ENCODE data around the gene NEK3. TPM values are rescaled to one million over a fixed set of nuclear protein-coding genes. Genes with fewer than 3 reads are reported as not detected.

NEK3 gene
- total RNA-seq, 4 donors from 2014 or later: 4.7 to 9.1 (median 6.4) TPM

GRCh38 chr13:52128714-52129700 is 30.4 kb downstream of the NEK3 start, which contains the start of gene NEK5:
NEK5 (minus strand) TSS chr13:52129073; CDS start chr13:52127482, 1,591 bp downstream.
- intact Hi-C loops (cut with DNase I; ENCODE audit: low total_unique reads): loop anchor here (2.0 to 10.0 kb wide), 2 partner anchors 128 to 1004 kb away; no protein-coding TSS in a partner anchor

GRCh38 chr13:52127783-52128702 is 31.4 kb downstream of the NEK3 start:
- peaks cover 6 to 21% of the 10 kb centered on the region in 2 donors for H3K4me1 ChIP-seq
- no peaks in the 10 kb centered on the region for H3K27me3 ChIP-seq
- peak overlapping the region; percentile 67 to 80 (median 74) for H3K4me3 ChIP-seq
- H3K36me3 ChIP-seq: peaks cover 0 to 8% of the 10 kb centered on the region in 2 donors
- ATAC-seq (peak; percentile 82), DNase-seq (peak in 1 of 2 donors; percentile 25)
- H3K9me3 ChIP-seq: no peaks in the 10 kb centered on the region
- in situ Hi-C loops (cut with MboI; ENCODE audit: low sequenced_read_pairs in 4 of 4) (loop anchor here (10.0 to 25.0 kb wide), 4 partner anchors 123 to 691 kb away; partner anchors contain the start of gene DHRS12 (in 1 of the 4)), intact Hi-C loops (cut with DNase I; ENCODE audit: low total_unique reads) (loop anchor here (1.0 to 10.0 kb wide), 5 partner anchors 127 to 1003 kb away; partner anchors contain the start of gene TMEM272)
- TF ChIP-seq POLR2A (IDR thresholded peaks at IDR 0.05): no peak
- TF ChIP-seq CTCF (IDR thresholded peaks at IDR 0.05 in 4 of 5, conservative IDR thresholded peaks at IDR 0.05 in 1 of 5): peak; percentile 66 to 87 (median 71)
- H3K27ac ChIP-seq: no peak overlapping the region

More at GRCh38 chr13:52128714-52129700, 30.4 kb downstream of the NEK3 start, which contains the start of gene NEK5:
- peak; percentile 81 to 87 for ATAC-seq
- Histone ChIP-seq H3K36me3 (peaks cover 0 to 8% of the 10 kb centered on the region in 2 donors), H3K27me3 (no peaks in the 10 kb centered on the region), H3K4me3 (peak within 1 kb of the TSS; percentile 67 to 80 (median 74)), H3K4me1 (peaks cover 6 to 21% of the 10 kb centered on the region in 2 donors), H3K9me3 (no peaks in the 10 kb centered on the region), H3K27ac (no peak within 1 kb of the TSS)
- peak; percentile 12 to 24 for DNase-seq
- in situ Hi-C loops (cut with MboI; ENCODE audit: low sequenced_read_pairs in 4 of 4): loop anchor here (10.0 to 25.0 kb wide), 4 partner anchors 124 to 692 kb away; partner anchors contain the start of gene DHRS12 (in 1 of the 4)
- TF ChIP-seq CTCF (IDR thresholded peaks at IDR 0.05 in 4 of 5, conservative IDR thresholded peaks at IDR 0.05 in 1 of 5): peak; percentile 62 to 77 (median 67)
- TF ChIP-seq POLR2A (IDR thresholded peaks at IDR 0.05): no peak

- Histone ChIP-seq H3K9me3 (no peaks in the 10 kb centered on the region), H3K4me1 (peaks cover 6 to 21% of the 10 kb centered on the region in 2 donors), H3K27me3 (no peaks in the 10 kb centered on the region), H3K27ac (no peak overlapping the region), H3K36me3 (peaks cover 0 to 8% of the 10 kb centered on the region in 2 donors), H3K4me3 (peak overlapping the region in 1 of 4 donors; percentile 80)
- intact Hi-C loops (cut with DNase I; ENCODE audit: low total_unique reads): loop anchor here (1.0 to 10.0 kb wide), 4 partner anchors 231 to 1003 kb away; partner anchors contain the start of gene TMEM272
- no peak for DNase-seq
- peak in 1 of 2 donors; percentile 24 for ATAC-seq
- TF ChIP-seq CTCF (IDR thresholded peaks at IDR 0.05 in 4 of 5, conservative IDR thresholded peaks at IDR 0.05 in 1 of 5): no peak
- no peak for TF ChIP-seq POLR2A (IDR thresholded peaks at IDR 0.05)
- in situ Hi-C loops (cut with MboI; ENCODE audit: low sequenced_read_pairs in 4 of 4): loop anchor here (10.0 to 25.0 kb wide), 4 partner anchors 123 to 690 kb away; partner anchors contain the start of gene DHRS12 (in 1 of the 4)
Observed at GRCh38 chr13:52127378-52127777, 32.0 kb downstream of the NEK3 start.

- H3K27ac ChIP-seq: no peak overlapping the region
- ATAC-seq (no peak), DNase-seq (no peak)
- no peaks in the 10 kb centered on the region for H3K27me3 ChIP-seq
- no peak for TF ChIP-seq POLR2A (IDR thresholded peaks at IDR 0.05)
- TF ChIP-seq CTCF (IDR thresholded peaks at IDR 0.05 in 4 of 5, conservative IDR thresholded peaks at IDR 0.05 in 1 of 5): no peak
- H3K36me3 ChIP-seq: no peaks in the 10 kb centered on the region
- H3K4me1 ChIP-seq: peaks cover 6 to 21% of the 10 kb centered on the region in 2 donors
- no peak overlapping the region for H3K4me3 ChIP-seq
- no peaks in the 10 kb centered on the region for H3K9me3 ChIP-seq
- in situ Hi-C loops (cut with MboI; ENCODE audit: low sequenced_read_pairs in 4 of 4): loop anchor here (10.0 to 25.0 kb wide), 4 partner anchors 121 to 688 kb away; partner anchors contain the start of gene DHRS12 (in 1 of the 4)
- intact Hi-C loops (cut with DNase I; ENCODE audit: low total_unique reads): loop anchor here (10.0 kb wide), 1 partner anchor 1001 kb away; no protein-coding TSS in a partner anchor
Observed at GRCh38 chr13:52125547-52125946, 33.9 kb downstream of the NEK3 start.
